ENCODE data around the gene APBB2. TPM values are rescaled to one million over a fixed set of nuclear protein-coding genes. Genes with fewer than 3 reads are reported as not detected.

APBB2 gene
- total RNA-seq, 2 donors from 2014 or later, result 56.1 to 64.8 TPM

- peaks cover 56% of the 10 kb centered on the region for H3K4me1 Mint-ChIP-seq
- Histone ChIP-seq H3K4me3 (ENCODE audit: low read length) (no peak overlapping the region), H3K27ac (ENCODE audit: low read depth, low read length) (no peak overlapping the region), H3K36me3 (ENCODE audit: control insufficient read depth, insufficient read depth, low read length) (no peaks in the 10 kb centered on the region), H3K9me3 (ENCODE audit: control insufficient read depth, low read length) (peaks cover 16% of the 10 kb centered on the region), H3K9ac (ENCODE audit: extremely low read depth, low read length, poor library complexity, severe bottlenecking) (no peak overlapping the region), H3K4me1 (ENCODE audit: control insufficient read depth, insufficient read depth, low read length) (peaks cover 23% of the 10 kb centered on the region), H3K27me3 (ENCODE audit: control insufficient read depth, insufficient read depth, low read length, poor library complexity, severe bottlenecking) (no peaks in the 10 kb centered on the region)
- H3K4me3 Mint-ChIP-seq, result no peak overlapping the region
- no peaks in the 10 kb centered on the region for H3K27me3 Mint-ChIP-seq (ENCODE audit: insufficient read depth)
- 47 to 60% methylated on average over 2 of the region's 2 CpGs for WGBS, 2 experiments (ENCODE audit: insufficient coverage in 1 of 2, insufficient read length in 1 of 2)
- no peaks in the 10 kb centered on the region for H3K9me3 Mint-ChIP-seq
- TF ChIP-seq CTCF (conservative IDR thresholded peaks at IDR 0.05), result peak; percentile 48
- peaks cover 8% of the 10 kb centered on the region for H3K36me3 Mint-ChIP-seq (ENCODE audit: low read depth)
- no peak for DNase-seq
- H3K27ac Mint-ChIP-seq, result peak overlapping the region; percentile 85
These were observed 79.8 kb downstream of the APBB2 start for GRCh38 chr4:41134581-41134980.

GRCh38 chr4:41133454-41134018 is 80.8 kb downstream of the APBB2 start:
- Mint-ChIP-seq H3K27me3 (ENCODE audit: insufficient read depth) (no peaks in the 10 kb centered on the region), H3K9me3 (no peaks in the 10 kb centered on the region), H3K4me1 (peaks cover 60% of the 10 kb centered on the region), H3K36me3 (ENCODE audit: low read depth) (peaks cover 8% of the 10 kb centered on the region), H3K4me3 (peak overlapping the region; percentile 26), H3K27ac (peak overlapping the region; percentile 87)
- Histone ChIP-seq H3K4me1 (ENCODE audit: control insufficient read depth, insufficient read depth, low read length) (peaks cover 26% of the 10 kb centered on the region), H3K36me3 (ENCODE audit: control insufficient read depth, insufficient read depth, low read length) (no peaks in the 10 kb centered on the region), H3K9me3 (ENCODE audit: control insufficient read depth, low read length) (peaks cover 12% of the 10 kb centered on the region), H3K4me3 (ENCODE audit: low read length) (peak overlapping the region; percentile 42), H3K27me3 (ENCODE audit: control insufficient read depth, insufficient read depth, low read length, poor library complexity, severe bottlenecking) (no peaks in the 10 kb centered on the region), H3K9ac (ENCODE audit: extremely low read depth, low read length, poor library complexity, severe bottlenecking) (no peak overlapping the region), H3K27ac (ENCODE audit: low read depth, low read length) (no peak overlapping the region)
- 69 to 78% methylated on average over 3 of the region's 3 CpGs for WGBS, 2 experiments (ENCODE audit: insufficient coverage in 1 of 2, insufficient read length in 1 of 2)
- DNase-seq, result peak; percentile 78
- TF ChIP-seq CTCF (conservative IDR thresholded peaks at IDR 0.05), result no peak

GRCh38 chr4:41132055-41132683 is 82.2 kb downstream of the APBB2 start:
- no peaks in the 10 kb centered on the region for H3K36me3 Mint-ChIP-seq (ENCODE audit: low read depth)
- DNase-seq, result no peak
- 96 to 100% methylated on average over 1 to 2 of the region's 2 CpGs for WGBS, 2 experiments (ENCODE audit: insufficient coverage in 1 of 2, insufficient read length in 1 of 2)
- H3K27me3 ChIP-seq (ENCODE audit: control insufficient read depth, insufficient read depth, low read length, poor library complexity, severe bottlenecking), result no peaks in the 10 kb centered on the region
- H3K4me3 ChIP-seq (ENCODE audit: low read length), result peak overlapping the region; percentile 42
- no peaks in the 10 kb centered on the region for H3K9me3 Mint-ChIP-seq
- H3K9me3 ChIP-seq (ENCODE audit: control insufficient read depth, low read length), result no peaks in the 10 kb centered on the region
- no peak overlapping the region for H3K4me3 Mint-ChIP-seq
- peak overlapping the region; percentile 31 for H3K27ac Mint-ChIP-seq
- H3K4me1 Mint-ChIP-seq, result peaks cover 62% of the 10 kb centered on the region
- H3K9ac ChIP-seq (ENCODE audit: extremely low read depth, low read length, poor library complexity, severe bottlenecking), result no peak overlapping the region
- H3K27me3 Mint-ChIP-seq (ENCODE audit: insufficient read depth), result no peaks in the 10 kb centered on the region
- H3K4me1 ChIP-seq (ENCODE audit: control insufficient read depth, insufficient read depth, low read length), result peaks cover 26% of the 10 kb centered on the region
- H3K36me3 ChIP-seq (ENCODE audit: control insufficient read depth, insufficient read depth, low read length), result no peaks in the 10 kb centered on the region
- no peak overlapping the region for H3K27ac ChIP-seq (ENCODE audit: low read depth, low read length)
- TF ChIP-seq CTCF (conservative IDR thresholded peaks at IDR 0.05), result no peak

Data from endodermal cell (in vitro differentiated cells).